ENCODE measurements around the gene CRYBA1. TPM values are rescaled to one million over a fixed set of nuclear protein-coding genes. Genes with fewer than 3 reads are reported as not detected.

Gene CRYBA1
- total and polyA plus RNA-seq, 2 donors (not counting 1 experiment from before 2014, with no cell fraction given) = 0.17 TPM; not detected in 1

- H3K36me3 ChIP-seq (ENCODE audit: control insufficient read depth, insufficient read depth, low read length) = no peaks in the 10 kb centered on the region
- TF ChIP-seq EZH2 (IDR thresholded peaks at IDR 0.05; ENCODE audit: low read length, missing control alignments) (no peak), CTCF (conservative IDR thresholded peaks at IDR 0.05 in 1 of 2, IDR thresholded peaks at IDR 0.05 in 1 of 2; ENCODE audit: low read depth in 1 of 2, low read length in 2 of 2) (no peak)
- no peaks in the 10 kb centered on the region for H3K27me3 ChIP-seq (ENCODE audit: control insufficient read depth, insufficient read depth, low read length)
- H3K9me3 ChIP-seq (ENCODE audit: control insufficient read depth, insufficient read depth, low read depth, low read length) = no peaks in the 10 kb centered on the region
- H3K27ac ChIP-seq (ENCODE audit: insufficient read depth, low read length) = peak overlapping the region; percentile 48
- H3K4me3 ChIP-seq (replicated peaks in 1 of 4; ENCODE audit: control extremely low read depth in 1 of 4, insufficient read depth in 1 of 4, low read depth in 3 of 4, low read length in 4 of 4) = no peak overlapping the region
- H3K79me2 ChIP-seq (ENCODE audit: control insufficient read depth, insufficient read depth, low read length) = no peaks in the 10 kb centered on the region
- no peak for DNase-seq (ENCODE audit: low read depth in 2 of 2)
- H4K20me1 ChIP-seq (ENCODE audit: control insufficient read depth, extremely low read depth, insufficient read depth, low read length) = no peaks in the 10 kb centered on the region
- no peak overlapping the region for H3K9ac ChIP-seq (ENCODE audit: insufficient read depth, low read length)
- peak overlapping the region; percentile 7 for H3K4me2 ChIP-seq (ENCODE audit: extremely low read depth, insufficient read depth, low read length)
- H3K4me1 ChIP-seq (ENCODE audit: control insufficient read depth, extremely low read depth, insufficient read depth, low read length) = peaks cover 27% of the 10 kb centered on the region
- H2AFZ ChIP-seq (ENCODE audit: low read length) = no peak overlapping the region
Measured at GRCh38 chr17:29251184-29251583, 4.5 kb downstream of the CRYBA1 start.

- Histone ChIP-seq H3K79me2 (ENCODE audit: control insufficient read depth, insufficient read depth, low read length) (peaks cover 3% of the 10 kb centered on the region), H3K27me3 (ENCODE audit: control insufficient read depth, insufficient read depth, low read length) (no peaks in the 10 kb centered on the region), H3K9me3 (ENCODE audit: control insufficient read depth, insufficient read depth, low read depth, low read length) (no peaks in the 10 kb centered on the region), H3K4me3 (replicated peaks in 1 of 4; ENCODE audit: control extremely low read depth in 1 of 4, insufficient read depth in 1 of 4, low read depth in 3 of 4, low read length in 4 of 4) (no peak overlapping the region), H3K9ac (ENCODE audit: insufficient read depth, low read length) (no peak overlapping the region), H3K4me2 (ENCODE audit: extremely low read depth, insufficient read depth, low read length) (no peak overlapping the region), H2AFZ (ENCODE audit: low read length) (no peak overlapping the region), H4K20me1 (ENCODE audit: control insufficient read depth, extremely low read depth, insufficient read depth, low read length) (no peaks in the 10 kb centered on the region), H3K4me1 (ENCODE audit: control insufficient read depth, extremely low read depth, insufficient read depth, low read length) (peaks cover 34% of the 10 kb centered on the region), H3K36me3 (ENCODE audit: control insufficient read depth, insufficient read depth, low read length) (no peaks in the 10 kb centered on the region), H3K27ac (ENCODE audit: insufficient read depth, low read length) (no peak overlapping the region)
- TF ChIP-seq EZH2 (IDR thresholded peaks at IDR 0.05; ENCODE audit: low read length, missing control alignments) = no peak
- TF ChIP-seq CTCF (conservative IDR thresholded peaks at IDR 0.05 in 1 of 2, IDR thresholded peaks at IDR 0.05 in 1 of 2; ENCODE audit: low read depth in 1 of 2, low read length in 2 of 2) = peak; percentile 16 to 57
- peak; percentile 49 to 70 for DNase-seq (ENCODE audit: low read depth in 2 of 2)
Measured at GRCh38 chr17:29252101-29252791, 5.6 kb downstream of the CRYBA1 start.

GRCh38 chr17:29253037-29253436 lies 6.4 kb downstream of the CRYBA1 start:
- Histone ChIP-seq H3K36me3 (ENCODE audit: control insufficient read depth, insufficient read depth, low read length) (no peaks in the 10 kb centered on the region), H3K9ac (ENCODE audit: insufficient read depth, low read length) (no peak overlapping the region), H3K9me3 (ENCODE audit: control insufficient read depth, insufficient read depth, low read depth, low read length) (no peaks in the 10 kb centered on the region), H3K27me3 (ENCODE audit: control insufficient read depth, insufficient read depth, low read length) (no peaks in the 10 kb centered on the region), H3K27ac (ENCODE audit: insufficient read depth, low read length) (no peak overlapping the region), H3K4me1 (ENCODE audit: control insufficient read depth, extremely low read depth, insufficient read depth, low read length) (peaks cover 34% of the 10 kb centered on the region), H2AFZ (ENCODE audit: low read length) (no peak overlapping the region), H4K20me1 (ENCODE audit: control insufficient read depth, extremely low read depth, insufficient read depth, low read length) (no peaks in the 10 kb centered on the region), H3K4me2 (ENCODE audit: extremely low read depth, insufficient read depth, low read length) (no peak overlapping the region), H3K4me3 (replicated peaks in 1 of 4; ENCODE audit: control extremely low read depth in 1 of 4, insufficient read depth in 1 of 4, low read depth in 3 of 4, low read length in 4 of 4) (no peak overlapping the region), H3K79me2 (ENCODE audit: control insufficient read depth, insufficient read depth, low read length) (peaks cover 3% of the 10 kb centered on the region)
- no peak for TF ChIP-seq EZH2 (IDR thresholded peaks at IDR 0.05; ENCODE audit: low read length, missing control alignments)
- no peak for TF ChIP-seq CTCF (conservative IDR thresholded peaks at IDR 0.05 in 1 of 2, IDR thresholded peaks at IDR 0.05 in 1 of 2; ENCODE audit: low read depth in 1 of 2, low read length in 2 of 2)
- no peak for DNase-seq (ENCODE audit: low read depth in 2 of 2)

All from fibroblast of lung (primary cell).